ENCODE data around the gene KCNN4. TPM values are rescaled to one million over a fixed set of nuclear protein-coding genes. Genes with fewer than 3 reads are reported as not detected.

The KCNN4 gene
- total and polyA plus RNA-seq, 2 donors (not counting 3 experiments of a cell fraction or from before 2014, with no cell fraction given): 0.29 TPM; not detected in 1

- no peak overlapping the region for H3K9ac ChIP-seq (replicated peaks; ENCODE audit: extremely low read depth, insufficient read depth, low read length)
- no peak overlapping the region for H3K27ac ChIP-seq (ENCODE audit: insufficient read depth, low read depth, low read length)
- no peak overlapping the region for H2AFZ ChIP-seq (ENCODE audit: low read depth, low read length)
- no peaks in the 10 kb centered on the region for H3K9me1 ChIP-seq (replicated peaks; ENCODE audit: control insufficient read depth, extremely low read depth, insufficient read depth, low read length)
- no peaks in the 10 kb centered on the region for H3K27me3 ChIP-seq (ENCODE audit: control insufficient read depth in 2 of 2, insufficient read depth in 2 of 2, low read length in 2 of 2)
- H3K36me3 ChIP-seq (ENCODE audit: control insufficient read depth in 2 of 2, extremely low read depth in 1 of 2, insufficient read depth in 2 of 2, low read length in 2 of 2): no peaks in the 10 kb centered on the region
- H3K4me1 ChIP-seq (ENCODE audit: control insufficient read depth, extremely low read depth, insufficient read depth, low read length): peaks cover 5% of the 10 kb centered on the region
- POLR2A ChIA-PET: no interaction called here
- H3K4me2 ChIP-seq (ENCODE audit: insufficient read depth, low read length): no peak overlapping the region
- H3K4me3 ChIP-seq (replicated peaks in 1 of 3; ENCODE audit: insufficient read depth in 1 of 3, low read depth in 1 of 3, low read length in 3 of 3): no peak overlapping the region
- DNase-seq (ENCODE audit: low read depth, low spot score): no peak
- H3K9me3 ChIP-seq (replicated peaks; ENCODE audit: control insufficient read depth, insufficient read depth, low read length): no peaks in the 10 kb centered on the region
- FAIRE-seq: no peak
- CTCF ChIA-PET: interaction anchor here (1.2 to 5.7 kb wide), 3 partner anchors 25 to 54 kb away, joined by 3 to 50 read pairs (median 6); partner anchors contain the start of gene PLAUR
- intact Hi-C loops (cut with micrococcal nuclease): no loop called here
- H4K20me1 ChIP-seq (replicated peaks; ENCODE audit: control insufficient read depth, extremely low read depth, insufficient read depth, low read length): no peaks in the 10 kb centered on the region
- H3K79me2 ChIP-seq (ENCODE audit: control insufficient read depth, insufficient read depth, low read length): no peaks in the 10 kb centered on the region
- no peak for TF ChIP-seq CTCF (IDR thresholded peaks at IDR 0.05; ENCODE audit: extremely low read depth in 1 of 2, insufficient read depth in 1 of 2, low read depth in 1 of 2, low read length in 2 of 2)
- BruUV-seq (replicated peaks): no TSS peak
- dilution Hi-C loops (cut with MboI; ENCODE audit: extremely low pct_ligation_motif_present, low sequenced_read_pairs): no loop called here
Observed at GRCh38 chr19:43720936-43721335, 59.8 kb downstream of the KCNN4 start.

DNA sequence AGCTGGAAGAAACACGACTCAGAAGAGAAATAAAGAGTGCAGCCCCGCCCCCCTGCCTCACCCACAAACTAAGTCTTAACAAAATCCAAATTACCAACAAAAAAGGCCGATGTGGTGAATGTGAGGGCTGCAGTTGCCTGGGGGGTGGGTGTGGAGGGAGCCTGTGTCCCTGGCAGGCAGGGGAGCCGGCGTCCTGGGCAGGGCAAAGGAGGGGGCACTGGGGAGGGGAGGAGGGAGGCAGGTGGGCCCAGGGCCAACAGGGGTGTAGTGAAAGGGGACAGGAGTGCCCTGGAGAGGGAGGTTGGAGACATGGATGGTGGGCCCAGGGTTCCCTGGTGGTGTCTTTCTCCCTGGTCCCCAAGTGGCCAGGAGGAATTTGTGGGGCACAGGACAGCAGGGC lies 60.9 kb downstream of the KCNN4 start:
- intact Hi-C loops (cut with micrococcal nuclease): no loop called here
- ChIA-PET POLR2A (no interaction called here), CTCF (no interaction called here)
- Histone ChIP-seq H2AFZ (ENCODE audit: low read depth, low read length) (no peak overlapping the region), H3K4me3 (replicated peaks in 1 of 3; ENCODE audit: insufficient read depth in 1 of 3, low read depth in 1 of 3, low read length in 3 of 3) (no peak overlapping the region), H3K9me3 (replicated peaks; ENCODE audit: control insufficient read depth, insufficient read depth, low read length) (no peaks in the 10 kb centered on the region), H3K4me2 (ENCODE audit: insufficient read depth, low read length) (no peak overlapping the region), H3K27ac (ENCODE audit: insufficient read depth, low read depth, low read length) (no peak overlapping the region), H3K36me3 (ENCODE audit: control insufficient read depth in 2 of 2, extremely low read depth in 1 of 2, insufficient read depth in 2 of 2, low read length in 2 of 2) (no peaks in the 10 kb centered on the region), H4K20me1 (replicated peaks; ENCODE audit: control insufficient read depth, extremely low read depth, insufficient read depth, low read length) (no peaks in the 10 kb centered on the region), H3K4me1 (ENCODE audit: control insufficient read depth, extremely low read depth, insufficient read depth, low read length) (no peaks in the 10 kb centered on the region), H3K27me3 (ENCODE audit: control insufficient read depth in 2 of 2, insufficient read depth in 2 of 2, low read length in 2 of 2) (no peaks in the 10 kb centered on the region), H3K79me2 (ENCODE audit: control insufficient read depth, insufficient read depth, low read length) (no peaks in the 10 kb centered on the region), H3K9ac (replicated peaks; ENCODE audit: extremely low read depth, insufficient read depth, low read length) (no peak overlapping the region), H3K9me1 (replicated peaks; ENCODE audit: control insufficient read depth, extremely low read depth, insufficient read depth, low read length) (no peaks in the 10 kb centered on the region)
- BruUV-seq (replicated peaks): no TSS peak
- DNase-seq (ENCODE audit: low read depth, low spot score): no peak
- dilution Hi-C loops (cut with MboI; ENCODE audit: extremely low pct_ligation_motif_present, low sequenced_read_pairs): no loop called here
- FAIRE-seq: no peak
- TF ChIP-seq MYC (IDR thresholded peaks at IDR 0.05; ENCODE audit: low read depth, low read length): no peak
- no peak for TF ChIP-seq JUN (IDR thresholded peaks at IDR 0.05; ENCODE audit: borderline replicate concordance, insufficient read depth, insufficient read length, low read depth)
- no peak for TF ChIP-seq FOS (IDR thresholded peaks at IDR 0.05; ENCODE audit: borderline replicate concordance, insufficient read depth, low read length)
